Activated effector memory CD4-positive, alpha-beta T cell treated with anti-CD3 and anti-CD28 coated beads, Interleukin-2, amount 50 U/mL, for 16 hours (primary cell): ENCODE data around the gene ITGA3.

Experiments used
- DNase-seq: peaks from one replicate; pipeline ENCODE4 v3.0.0-alpha.2; 2020

ITGA3 gene

GRCh38 chr17:50095626-50096037 is 39.7 kb downstream of the ITGA3 start:
- no peak for DNase-seq

GRCh38 chr17:50096092-50096491 is 40.2 kb downstream of the ITGA3 start:
- no peak for DNase-seq

GRCh38 chr17:50096758-50097157 is 40.8 kb downstream of the ITGA3 start:
- DNase-seq: no peak

GRCh38 chr17:50097455-50097854 is 41.5 kb downstream of the ITGA3 start:
- no peak for DNase-seq

- DNase-seq: no peak
Measured at GRCh38 chr17:50097926-50098325, 42.0 kb downstream of the ITGA3 start.

GRCh38 chr17:50098583-50098982 is 42.7 kb downstream of the ITGA3 start:
- no peak for DNase-seq

GRCh38 chr17:50099003-50099402 is 43.1 kb downstream of the ITGA3 start:
- no peak for DNase-seq

GRCh38 chr17:50100480-50100883 is 44.6 kb downstream of the ITGA3 start:
- no peak for DNase-seq

GRCh38 chr17:50100921-50101345 is 45.0 kb downstream of the ITGA3 start:
- no peak for DNase-seq

- DNase-seq: no peak
Measured at GRCh38 chr17:50101346-50102163, 45.6 kb downstream of the ITGA3 start.

- DNase-seq: no peak
Measured at GRCh38 chr17:50102164-50102991, 46.5 kb downstream of the ITGA3 start.

- DNase-seq: no peak
Measured at GRCh38 chr17:50103252-50103651, 47.3 kb downstream of the ITGA3 start.

GRCh38 chr17:50103941-50104340 is 48.0 kb downstream of the ITGA3 start:
- no peak for DNase-seq

- DNase-seq: no peak
Measured at GRCh38 chr17:50105811-50106210, 49.9 kb downstream of the ITGA3 start.

GRCh38 chr17:50106393-50107131 is 50.7 kb downstream of the ITGA3 start:
- DNase-seq: no peak

GRCh38 chr17:50107790-50108414 is 52.0 kb downstream of the ITGA3 start:
- DNase-seq: no peak

GRCh38 chr17:50108556-50108955 is 52.6 kb downstream of the ITGA3 start:
- no peak for DNase-seq

GRCh38 chr17:50109207-50109606 is 53.3 kb downstream of the ITGA3 start:
- no peak for DNase-seq

- DNase-seq: no peak
Measured at GRCh38 chr17:50109785-50110184, 53.9 kb downstream of the ITGA3 start.

- DNase-seq: no peak
Measured at GRCh38 chr17:50110591-50111349, 54.9 kb downstream of the ITGA3 start.

- DNase-seq: no peak
Measured at GRCh38 chr17:50111673-50112655, 56.1 kb downstream of the ITGA3 start.
